ENCODE data around the gene EPHB2. TPM values are rescaled to one million over a fixed set of nuclear protein-coding genes. Genes with fewer than 3 reads are reported as not detected.

EPHB2 gene
- polyA plus RNA-seq, 1 donor from 2014 or later = 22.8 TPM

- Histone ChIP-seq H3K9me3 (ENCODE audit: low read length) (no peaks in the 10 kb centered on the region), H3K36me3 (ENCODE audit: insufficient read depth, low read length) (no peaks in the 10 kb centered on the region), H3K9me2 (ENCODE audit: insufficient read depth, low read length) (no peaks in the 10 kb centered on the region), H2AFZ (ENCODE audit: low read depth, low read length) (no peak overlapping the region), H3K4me3 (ENCODE audit: low read length) (peak overlapping the region; percentile 77), H3F3A (ENCODE audit: insufficient read depth, low read length, poor library complexity, severe bottlenecking) (no peaks in the 10 kb centered on the region), H4K20me1 (ENCODE audit: insufficient read depth) (no peaks in the 10 kb centered on the region), H3K9ac (ENCODE audit: low read length) (peak overlapping the region; percentile 89), H3K79me2 (replicated peaks; ENCODE audit: insufficient read depth, low read length) (peaks cover 28% of the 10 kb centered on the region), H3K27me3 (ENCODE audit: insufficient read depth, low read depth, low read length) (no peaks in the 10 kb centered on the region), H3K4me2 (ENCODE audit: low read length) (peak overlapping the region; percentile 84), H3K27ac (ENCODE audit: low read length) (peak overlapping the region; percentile 92)
- TF ChIP-seq CTCF (IDR thresholded peaks at IDR 0.05; ENCODE audit: poor library complexity, severe bottlenecking) (peak; percentile 37), MXI1 (conservative IDR thresholded peaks at IDR 0.05; ENCODE audit: poor library complexity, severe bottlenecking) (no peak)
Observed at GRCh38 chr1:22709227-22709626, 1.4 kb upstream of the EPHB2 start.

- peak overlapping the region; percentile 80 for H2AFZ ChIP-seq (ENCODE audit: low read depth, low read length)
- H3K79me2 ChIP-seq (replicated peaks; ENCODE audit: insufficient read depth, low read length) = peaks cover 37% of the 10 kb centered on the region
- no peaks in the 10 kb centered on the region for H3F3A ChIP-seq (ENCODE audit: insufficient read depth, low read length, poor library complexity, severe bottlenecking)
- peak overlapping the region; percentile 92 for H3K27ac ChIP-seq (ENCODE audit: low read length)
- peak overlapping the region; percentile 89 for H3K9ac ChIP-seq (ENCODE audit: low read length)
- H3K36me3 ChIP-seq (ENCODE audit: insufficient read depth, low read length) = no peaks in the 10 kb centered on the region
- peaks cover 3% of the 10 kb centered on the region for H4K20me1 ChIP-seq (ENCODE audit: insufficient read depth)
- no peak for TF ChIP-seq CTCF (IDR thresholded peaks at IDR 0.05; ENCODE audit: poor library complexity, severe bottlenecking)
- TF ChIP-seq TAF1 (IDR thresholded peaks at IDR 0.05; ENCODE audit: low read depth) = peak; percentile 56
- TF ChIP-seq EP300 (conservative IDR thresholded peaks at IDR 0.05; ENCODE audit: poor library complexity, severe bottlenecking) = no peak
- TF ChIP-seq POLR2AphosphoS5 (IDR thresholded peaks at IDR 0.05) = peak; percentile 64
- TF ChIP-seq RAD21 (conservative IDR thresholded peaks at IDR 0.05) = no peak
- peak; percentile 52 for TF ChIP-seq REST (IDR thresholded peaks at IDR 0.05; ENCODE audit: borderline replicate concordance)
- TF ChIP-seq SMC3 (conservative IDR thresholded peaks at IDR 0.05; ENCODE audit: poor library complexity) = no peak
- no peak for TF ChIP-seq EZH2 (IDR thresholded peaks at IDR 0.05; ENCODE audit: borderline replicate concordance, insufficient read depth, low read length, poor library complexity, severe bottlenecking)
- peak; percentile 20 for TF ChIP-seq MXI1 (conservative IDR thresholded peaks at IDR 0.05; ENCODE audit: poor library complexity, severe bottlenecking)
- H3K27me3 ChIP-seq (ENCODE audit: insufficient read depth, low read depth, low read length) = no peaks in the 10 kb centered on the region
- H3K4me2 ChIP-seq (ENCODE audit: low read length) = peak overlapping the region; percentile 84
- peak overlapping the region; percentile 77 for H3K4me3 ChIP-seq (ENCODE audit: low read length)
- H3K9me3 ChIP-seq (ENCODE audit: low read length) = no peaks in the 10 kb centered on the region
- no peaks in the 10 kb centered on the region for H3K9me2 ChIP-seq (ENCODE audit: insufficient read depth, low read length)
Observed at GRCh38 chr1:22709891-22710700, 543 bp upstream of the EPHB2 start.
